Esophagus (tissue), 2 donors: Measurements from ENCODE around the gene FIGN. TPM values are rescaled to one million over a fixed set of nuclear protein-coding genes. Genes with fewer than 3 reads are reported as not detected.

Experiments used
- H3K27ac ChIP-seq, 2 donors: one replicate each; pipeline ENCODE4 v1.5.1; 2013; ENCODE audit warnings: low read depth in 2 of 2, mild to moderate bottlenecking in 2 of 2, inconsistent platforms in 1 of 2, low read length in 1 of 2, moderate library complexity in 1 of 2
- H3K27me3 ChIP-seq, 2 donors: one replicate each; pipeline ENCODE4 v1.6.1; 2013; ENCODE audit warnings: low read length in 2 of 2, control low read depth in 1 of 2, mild to moderate bottlenecking in 1 of 2; ENCODE audit not compliant: insufficient read depth in 2 of 2, control insufficient read depth in 1 of 2
- H3K36me3 ChIP-seq, 2 donors: one replicate each; pipeline ENCODE4 v1.6.1; 2013; ENCODE audit warnings: low read length in 1 of 2; ENCODE audit not compliant: control insufficient read depth in 2 of 2, insufficient read depth in 2 of 2
- H3K4me1 ChIP-seq, 2 donors: one replicate each; pipeline ENCODE4 v1.6.1; 2013; ENCODE audit warnings: low read length in 1 of 2; ENCODE audit not compliant: control insufficient read depth in 2 of 2, insufficient read depth in 2 of 2
- H3K4me3 ChIP-seq, 2 donors: one replicate each; pipeline ENCODE4 v1.5.1; 2013; ENCODE audit warnings: low read length in 2 of 2, mild to moderate bottlenecking in 2 of 2, low read depth in 1 of 2, moderate library complexity in 1 of 2
- H3K9me3 ChIP-seq, 2 donors: one replicate each; pipeline ENCODE4 v1.6.1; 2013; ENCODE audit warnings: mild to moderate bottlenecking in 2 of 2, low read depth in 1 of 2, low read length in 1 of 2, moderate library complexity in 1 of 2; ENCODE audit not compliant: control insufficient read depth in 2 of 2, insufficient read depth in 1 of 2
- WGBS, 2 donors: extraction: QIAGEN DNeasy Blood & Tissue Kit; methylation state at CpG; one replicate each; pipeline ENCODE4 v1.1.7; 2013; 5-methylcytosine and 5-hydroxymethylcytosine counted together
- polyA plus RNA-seq, 2 donors: library from polyadenylated mRNA; stranded (reverse); fragments of 200-250 nt; gene quantifications; one replicate each; pipeline ENCODE4 v1.2.3, GENCODE V29; 2013
- donor health status: healthy with polysubstance abuse.
- donor health status: Bipolar disorder and iron deficiency.

The FIGN gene
- polyA plus RNA-seq, 2 donors, result 0.21 to 0.49 TPM

- WGBS, 2 donors, result 90 to 93% methylated on average over 3 of the region's 3 CpGs
Observed at GRCh38 chr2:163600801-163601200, 135.0 kb downstream of the FIGN start.

GRCh38 chr2:163595028-163595427 lies 140.8 kb downstream of the FIGN start:
- no peak overlapping the region for H3K4me3 ChIP-seq
- H3K27me3 ChIP-seq, result no peaks in the 10 kb centered on the region
- H3K4me1 ChIP-seq, result no peaks in the 10 kb centered on the region
- 33 to 42% methylated on average over 2 of the region's 2 CpGs for WGBS, 2 donors
- no peaks in the 10 kb centered on the region for H3K9me3 ChIP-seq
- H3K36me3 ChIP-seq, result no peaks in the 10 kb centered on the region
- H3K27ac ChIP-seq, result no peak overlapping the region

More at GRCh38 chr2:163600801-163601200, 135.0 kb downstream of the FIGN start:
- Histone ChIP-seq H3K4me3 (no peak overlapping the region), H3K4me1 (no peaks in the 10 kb centered on the region), H3K27ac (no peak overlapping the region), H3K9me3 (no peaks in the 10 kb centered on the region), H3K27me3 (no peaks in the 10 kb centered on the region), H3K36me3 (no peaks in the 10 kb centered on the region)

DNA sequence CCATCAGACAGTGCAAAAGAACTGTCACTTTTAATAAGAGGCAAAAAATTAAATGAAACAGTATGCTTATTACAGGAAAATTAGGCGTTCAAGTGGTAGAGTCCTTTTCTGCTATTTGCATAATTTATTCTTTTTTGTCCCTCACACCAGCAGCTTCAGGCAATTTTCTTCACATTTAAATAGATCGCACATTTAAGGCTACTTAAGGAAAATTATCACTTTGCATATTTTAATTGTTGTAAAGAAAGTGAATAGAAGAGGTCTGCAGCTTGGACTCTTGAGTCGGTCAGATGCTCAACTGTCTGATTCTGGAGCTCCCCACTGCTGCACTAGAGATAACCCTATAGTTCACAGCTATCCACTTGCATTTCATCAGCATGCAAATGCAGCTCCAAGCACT lies 141.3 kb downstream of the FIGN start:
- Histone ChIP-seq H3K4me3 (no peak overlapping the region), H3K27me3 (no peaks in the 10 kb centered on the region), H3K4me1 (no peaks in the 10 kb centered on the region), H3K27ac (no peak overlapping the region), H3K36me3 (no peaks in the 10 kb centered on the region), H3K9me3 (no peaks in the 10 kb centered on the region)
- WGBS, 2 donors, result 76 to 82% methylated on average over 3 of the region's 3 CpGs

DNA sequence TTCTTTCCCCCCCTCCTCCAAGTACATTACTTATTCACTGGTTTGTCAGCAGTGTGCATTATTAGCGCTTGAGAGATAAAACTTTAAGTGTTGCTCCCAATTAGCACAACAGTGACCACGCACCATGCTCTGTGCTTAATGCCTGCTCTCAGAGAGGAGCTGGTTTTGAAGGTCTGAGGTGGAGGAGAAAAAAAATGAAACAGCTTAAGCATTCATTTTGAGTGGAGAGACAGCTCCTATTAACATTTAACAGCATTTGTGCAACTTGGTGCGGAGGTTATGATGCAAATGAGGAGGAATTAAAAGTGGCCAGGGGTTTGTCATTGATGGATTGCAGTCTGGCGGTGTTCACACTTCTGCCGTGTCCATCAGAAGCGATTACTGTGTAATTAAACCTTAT lies 141.8 kb downstream of the FIGN start:
- H3K27ac ChIP-seq, result no peak overlapping the region
- H3K4me3 ChIP-seq, result no peak overlapping the region
- H3K27me3 ChIP-seq, result no peaks in the 10 kb centered on the region
- H3K4me1 ChIP-seq, result no peaks in the 10 kb centered on the region
- H3K9me3 ChIP-seq, result no peaks in the 10 kb centered on the region
- H3K36me3 ChIP-seq, result no peaks in the 10 kb centered on the region
- WGBS, 2 donors, result 78 to 80% methylated on average over 6 of the region's 6 CpGs

GRCh38 chr2:163592954-163593622 lies 142.7 kb downstream of the FIGN start:
- 68 to 85% methylated on average over 6 of the region's 6 CpGs for WGBS, 2 donors

GRCh38 chr2:163591461-163591860 lies 144.3 kb downstream of the FIGN start:
- no peak overlapping the region for H3K4me3 ChIP-seq
- WGBS, 2 donors, result 48 to 69% methylated on average over 3 of the region's 3 CpGs

More at GRCh38 chr2:163592954-163593622, 142.7 kb downstream of the FIGN start:
- Histone ChIP-seq H3K9me3 (no peaks in the 10 kb centered on the region), H3K36me3 (no peaks in the 10 kb centered on the region), H3K4me1 (no peaks in the 10 kb centered on the region), H3K27me3 (no peaks in the 10 kb centered on the region), H3K27ac (no peak overlapping the region), H3K4me3 (no peak overlapping the region)

GRCh38 chr2:163580757-163581156 lies 155.1 kb downstream of the FIGN start:
- WGBS, 2 donors, result 88 to 95% methylated on average over 1 of the region's 1 CpG
- Histone ChIP-seq H3K27me3 (no peaks in the 10 kb centered on the region), H3K4me3 (no peak overlapping the region), H3K27ac (no peak overlapping the region), H3K36me3 (no peaks in the 10 kb centered on the region), H3K9me3 (no peaks in the 10 kb centered on the region), H3K4me1 (no peaks in the 10 kb centered on the region)

More at GRCh38 chr2:163591461-163591860, 144.3 kb downstream of the FIGN start:
- Histone ChIP-seq H3K36me3 (no peaks in the 10 kb centered on the region), H3K4me1 (no peaks in the 10 kb centered on the region), H3K27me3 (no peaks in the 10 kb centered on the region), H3K27ac (no peak overlapping the region), H3K9me3 (no peaks in the 10 kb centered on the region)

DNA sequence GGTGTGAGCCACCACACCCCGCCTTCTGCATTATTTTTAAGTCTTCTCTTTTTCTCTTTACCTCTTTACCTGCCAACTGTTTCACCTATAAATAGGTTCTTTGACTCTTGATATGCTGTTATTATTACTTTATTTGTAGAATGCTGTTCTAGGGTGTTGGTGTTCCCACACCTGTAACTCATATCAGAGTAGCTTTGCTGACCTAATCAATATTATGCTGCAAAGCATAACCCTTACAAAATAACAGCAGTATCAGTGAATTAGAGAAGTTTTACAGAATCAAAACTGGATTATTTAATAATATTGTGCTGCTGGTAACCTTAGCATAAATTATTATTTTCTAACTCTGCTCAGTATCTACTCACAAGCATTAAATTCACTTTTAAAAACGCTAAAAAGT lies 161.5 kb downstream of the FIGN start:
- Histone ChIP-seq H3K36me3 (no peaks in the 10 kb centered on the region), H3K4me3 (no peak overlapping the region), H3K27me3 (no peaks in the 10 kb centered on the region), H3K27ac (no peak overlapping the region), H3K9me3 (peaks cover 0 to 5% of the 10 kb centered on the region in 2 donors), H3K4me1 (no peaks in the 10 kb centered on the region)
- WGBS, 2 donors, result 85 to 92% methylated on average over 2 of the region's 2 CpGs

GRCh38 chr2:163573652-163574051 lies 162.2 kb downstream of the FIGN start:
- Histone ChIP-seq H3K4me3 (no peak overlapping the region), H3K4me1 (no peaks in the 10 kb centered on the region), H3K27ac (no peak overlapping the region), H3K36me3 (no peaks in the 10 kb centered on the region), H3K27me3 (no peaks in the 10 kb centered on the region), H3K9me3 (peaks cover 0 to 5% of the 10 kb centered on the region in 2 donors)
- WGBS, 2 donors, result 33 to 49% methylated on average over 1 of the region's 1 CpG

- H3K4me1 ChIP-seq, result no peaks in the 10 kb centered on the region
- H3K36me3 ChIP-seq, result no peaks in the 10 kb centered on the region
- no peak overlapping the region for H3K4me3 ChIP-seq
- WGBS, 2 donors, result 93 to 95% methylated on average over 7 of the region's 7 CpGs
- H3K27ac ChIP-seq, result no peak overlapping the region
- peaks cover 0 to 5% of the 10 kb centered on the region in 2 donors for H3K9me3 ChIP-seq
- H3K27me3 ChIP-seq, result no peaks in the 10 kb centered on the region
Observed at GRCh38 chr2:163572850-163573249, 163.0 kb downstream of the FIGN start.
